Measurements from ENCODE around the gene PF4V1. TPM values are rescaled to one million over a fixed set of nuclear protein-coding genes. Genes with fewer than 3 reads are reported as not detected.
A peak's percentile ranks its signal among the peaks of the same experiment; 100 is the strongest.

The PF4V1 gene
- polyA plus RNA-seq, 1 donor (not counting 4 experiments of a cell fraction or from before 2014, with no cell fraction given): not detected

DNA sequence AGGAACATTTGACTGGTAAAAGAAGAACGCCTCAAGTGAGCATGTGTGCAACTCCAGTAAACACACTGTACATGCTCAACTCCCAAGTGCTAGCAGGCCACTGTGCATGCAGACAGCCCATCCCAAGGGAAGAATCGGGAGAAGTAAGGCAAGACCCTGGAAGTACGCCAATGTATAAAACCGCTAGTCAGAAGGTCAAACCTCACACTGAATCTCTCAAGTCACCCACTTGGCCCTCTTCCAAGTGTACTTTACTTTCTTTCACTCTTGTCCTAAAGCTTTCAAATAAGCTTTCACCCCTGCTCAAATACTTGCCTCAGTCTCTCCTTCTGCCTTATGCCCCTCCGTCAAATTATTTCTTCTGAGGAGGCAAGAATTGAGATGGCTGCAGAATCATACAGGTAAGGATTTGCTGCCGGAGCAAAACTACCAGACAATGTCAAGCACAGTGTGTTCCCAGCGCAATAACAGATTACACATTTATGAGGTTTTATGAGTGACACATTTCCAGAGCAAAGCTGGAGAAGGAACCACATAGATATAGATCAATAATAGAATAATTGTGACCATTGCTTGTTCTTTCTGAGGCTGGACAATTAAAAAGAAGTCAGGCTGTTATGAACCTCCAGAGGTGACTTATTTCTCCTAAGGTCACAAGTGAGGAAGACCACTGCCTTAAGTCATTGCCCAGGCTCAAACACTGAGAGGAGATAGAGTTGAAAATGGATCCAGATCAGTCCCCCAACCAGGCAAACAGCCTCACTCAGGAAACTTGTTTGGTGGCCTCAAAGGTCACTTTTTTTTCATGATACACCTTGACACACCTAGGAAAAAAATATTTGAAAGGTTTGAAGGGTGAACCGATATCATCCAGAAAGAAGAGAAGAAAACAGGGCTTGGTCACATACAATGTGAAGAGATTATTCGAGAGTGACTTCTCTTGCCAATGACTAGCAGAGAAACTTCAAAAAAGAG is 42.4 kb downstream of the PF4V1 start:
- Histone ChIP-seq H2AFZ (ENCODE audit: control insufficient read depth, low read length) (no peak overlapping the region), H3K4me3 (ENCODE audit: control insufficient read depth in 2 of 3, extremely low read depth in 1 of 3, insufficient read depth in 2 of 3, low read depth in 1 of 3, low read length in 3 of 3) (no peak overlapping the region), H3K27me3 (ENCODE audit: control insufficient read depth, extremely low read depth, insufficient read depth, low read length) (no peaks in the 10 kb centered on the region), H3K4me1 (ENCODE audit: control insufficient read depth, extremely low read depth, insufficient read depth, low read length) (no peaks in the 10 kb centered on the region), H3K9me3 (ENCODE audit: control insufficient read depth, low read depth, low read length) (no peaks in the 10 kb centered on the region), H3K79me2 (ENCODE audit: control insufficient read depth, insufficient read depth, low read length) (no peaks in the 10 kb centered on the region), H3K9me1 (ENCODE audit: control insufficient read depth, extremely low read depth, insufficient read depth, low read length) (no peaks in the 10 kb centered on the region), H4K20me1 (ENCODE audit: control insufficient read depth, extremely low read depth, insufficient read depth, low read length) (no peaks in the 10 kb centered on the region), H3K4me2 (ENCODE audit: control insufficient read depth, extremely low read depth, insufficient read depth, low read depth, low read length) (no peak overlapping the region), H3K9ac (ENCODE audit: control insufficient read depth, extremely low read depth, insufficient read depth, low read length) (no peak overlapping the region), H3K36me3 (ENCODE audit: control insufficient read depth in 2 of 2, extremely low read depth in 1 of 2, insufficient read depth in 2 of 2, low read length in 2 of 2) (no peaks in the 10 kb centered on the region), H3K27ac (ENCODE audit: control insufficient read depth, insufficient read depth, low read length) (no peak overlapping the region)
- DNase-seq (ENCODE audit: low read depth, low spot score) (no peak), FAIRE-seq (peak; percentile 23)
- dilution Hi-C loops (cut with MboI; ENCODE audit: extremely low pct_ligation_motif_present, low sequenced_read_pairs): no loop called here
- TF ChIP-seq EZH2 (IDR thresholded peaks at IDR 0.05; ENCODE audit: low read length): no peak
- TF ChIP-seq, protein P1, sequence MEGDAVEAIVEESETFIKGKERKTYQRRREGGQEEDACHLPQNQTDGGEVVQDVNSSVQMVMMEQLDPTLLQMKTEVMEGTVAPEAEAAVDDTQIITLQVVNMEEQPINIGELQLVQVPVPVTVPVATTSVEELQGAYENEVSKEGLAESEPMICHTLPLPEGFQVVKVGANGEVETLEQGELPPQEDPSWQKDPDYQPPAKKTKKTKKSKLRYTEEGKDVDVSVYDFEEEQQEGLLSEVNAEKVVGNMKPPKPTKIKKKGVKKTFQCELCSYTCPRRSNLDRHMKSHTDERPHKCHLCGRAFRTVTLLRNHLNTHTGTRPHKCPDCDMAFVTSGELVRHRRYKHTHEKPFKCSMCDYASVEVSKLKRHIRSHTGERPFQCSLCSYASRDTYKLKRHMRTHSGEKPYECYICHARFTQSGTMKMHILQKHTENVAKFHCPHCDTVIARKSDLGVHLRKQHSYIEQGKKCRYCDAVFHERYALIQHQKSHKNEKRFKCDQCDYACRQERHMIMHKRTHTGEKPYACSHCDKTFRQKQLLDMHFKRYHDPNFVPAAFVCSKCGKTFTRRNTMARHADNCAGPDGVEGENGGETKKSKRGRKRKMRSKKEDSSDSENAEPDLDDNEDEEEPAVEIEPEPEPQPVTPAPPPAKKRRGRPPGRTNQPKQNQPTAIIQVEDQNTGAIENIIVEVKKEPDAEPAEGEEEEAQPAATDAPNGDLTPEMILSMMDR (optimal IDR thresholded peaks at IDR 0.05 in 1 of 3, IDR thresholded peaks at IDR 0.05 in 1 of 3, conservative IDR thresholded peaks at IDR 0.05 in 1 of 3; ENCODE audit: extremely low read depth in 1 of 3, insufficient read depth in 2 of 3, low read length in 3 of 3): no peak

DNA sequence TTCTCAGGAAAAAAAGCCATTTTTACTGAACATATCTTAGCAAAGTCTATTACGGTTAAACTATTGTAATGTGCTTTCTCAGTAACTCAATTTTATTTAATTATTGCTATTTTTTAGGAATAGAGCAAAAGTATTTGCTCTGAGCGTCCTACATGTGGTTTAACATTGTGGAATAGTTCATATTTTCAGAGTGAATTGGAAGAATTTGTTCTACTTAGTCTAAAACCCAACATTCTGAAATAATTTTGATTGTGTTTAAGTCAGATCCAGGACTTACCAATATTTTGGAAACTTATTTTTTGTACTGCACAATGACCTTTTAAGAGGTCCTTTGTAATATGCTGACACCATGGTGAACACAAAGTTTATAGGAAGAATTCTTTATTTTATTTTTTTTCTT is 43.3 kb downstream of the PF4V1 start:
- no peaks in the 10 kb centered on the region for H3K36me3 ChIP-seq (ENCODE audit: control insufficient read depth in 2 of 2, extremely low read depth in 1 of 2, insufficient read depth in 2 of 2, low read length in 2 of 2)
- H3K4me2 ChIP-seq (ENCODE audit: control insufficient read depth, extremely low read depth, insufficient read depth, low read depth, low read length): no peak overlapping the region
- no peaks in the 10 kb centered on the region for H3K4me1 ChIP-seq (ENCODE audit: control insufficient read depth, extremely low read depth, insufficient read depth, low read length)
- no peak overlapping the region for H2AFZ ChIP-seq (ENCODE audit: control insufficient read depth, low read length)
- no peaks in the 10 kb centered on the region for H3K27me3 ChIP-seq (ENCODE audit: control insufficient read depth, extremely low read depth, insufficient read depth, low read length)
- no peaks in the 10 kb centered on the region for H4K20me1 ChIP-seq (ENCODE audit: control insufficient read depth, extremely low read depth, insufficient read depth, low read length)
- H3K9me1 ChIP-seq (ENCODE audit: control insufficient read depth, extremely low read depth, insufficient read depth, low read length): no peaks in the 10 kb centered on the region
- no peak overlapping the region for H3K27ac ChIP-seq (ENCODE audit: control insufficient read depth, insufficient read depth, low read length)
- TF ChIP-seq EZH2 (IDR thresholded peaks at IDR 0.05; ENCODE audit: low read length): no peak
- TF ChIP-seq, protein P1 (optimal IDR thresholded peaks at IDR 0.05 in 1 of 3, IDR thresholded peaks at IDR 0.05 in 1 of 3, conservative IDR thresholded peaks at IDR 0.05 in 1 of 3; ENCODE audit: extremely low read depth in 1 of 3, insufficient read depth in 2 of 3, low read length in 3 of 3): no peak
- H3K9me3 ChIP-seq (ENCODE audit: control insufficient read depth, low read depth, low read length): no peaks in the 10 kb centered on the region
- no peak overlapping the region for H3K9ac ChIP-seq (ENCODE audit: control insufficient read depth, extremely low read depth, insufficient read depth, low read length)
- no peak for FAIRE-seq
- dilution Hi-C loops (cut with MboI; ENCODE audit: extremely low pct_ligation_motif_present, low sequenced_read_pairs): no loop called here
- DNase-seq (ENCODE audit: low read depth, low spot score): no peak
- H3K4me3 ChIP-seq (ENCODE audit: control insufficient read depth in 2 of 3, extremely low read depth in 1 of 3, insufficient read depth in 2 of 3, low read depth in 1 of 3, low read length in 3 of 3): no peak overlapping the region
- no peaks in the 10 kb centered on the region for H3K79me2 ChIP-seq (ENCODE audit: control insufficient read depth, insufficient read depth, low read length)
